ENCODE results near the gene CDK4.

The CDK4 gene

DNA sequence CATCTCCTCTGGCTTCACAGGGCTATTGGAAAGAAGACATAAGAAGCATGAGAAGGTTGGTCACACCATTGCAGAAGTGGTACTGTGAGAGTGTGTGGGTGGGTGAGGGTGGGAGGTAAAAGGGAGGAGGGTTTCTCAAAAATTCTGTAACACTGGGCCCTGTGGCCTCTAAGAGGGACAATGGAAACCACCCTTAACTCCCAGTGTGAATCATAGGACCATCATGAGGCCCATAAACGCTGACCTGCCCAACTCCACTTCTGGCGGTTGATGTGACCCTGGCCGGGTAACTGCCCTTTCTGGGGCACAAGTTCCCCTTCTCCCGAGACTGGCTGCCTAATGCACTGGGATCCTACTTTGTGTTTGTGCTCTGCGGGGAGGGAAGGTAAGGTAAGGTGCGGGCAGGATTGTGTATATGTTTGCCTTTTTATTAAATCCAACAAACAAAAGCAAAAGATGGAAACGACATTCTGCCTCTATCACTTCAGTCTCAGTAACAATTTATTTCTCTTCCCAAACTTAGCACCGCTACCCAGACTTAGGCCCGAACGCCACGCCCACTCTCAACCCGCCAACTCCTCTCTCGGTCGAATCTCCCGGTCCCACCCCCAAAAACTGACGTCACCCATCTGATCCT lies 19.2 kb upstream of the CDK4 start:
- peak; percentile 76 for DNase-seq

DNA sequence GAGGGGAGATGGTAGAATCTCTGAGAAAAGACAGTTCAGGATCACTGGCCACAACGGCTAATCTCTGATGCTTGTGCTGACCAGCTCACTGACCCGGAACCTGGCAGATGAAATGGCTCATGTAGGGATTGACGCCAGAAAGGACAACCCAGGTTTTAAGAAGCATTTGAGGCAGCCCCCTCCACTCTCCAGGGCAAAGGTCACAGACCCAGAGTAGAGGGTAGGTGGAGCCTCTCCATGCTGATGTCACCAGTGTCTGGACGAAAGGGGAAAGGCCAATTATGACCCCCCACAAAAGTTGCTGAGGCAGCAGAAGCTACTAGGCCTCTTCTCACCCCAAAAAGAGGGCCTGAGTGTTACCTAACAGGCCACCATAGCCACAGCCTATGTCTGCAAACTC lies 18.6 kb upstream of the CDK4 start:
- no peak for DNase-seq

DNA sequence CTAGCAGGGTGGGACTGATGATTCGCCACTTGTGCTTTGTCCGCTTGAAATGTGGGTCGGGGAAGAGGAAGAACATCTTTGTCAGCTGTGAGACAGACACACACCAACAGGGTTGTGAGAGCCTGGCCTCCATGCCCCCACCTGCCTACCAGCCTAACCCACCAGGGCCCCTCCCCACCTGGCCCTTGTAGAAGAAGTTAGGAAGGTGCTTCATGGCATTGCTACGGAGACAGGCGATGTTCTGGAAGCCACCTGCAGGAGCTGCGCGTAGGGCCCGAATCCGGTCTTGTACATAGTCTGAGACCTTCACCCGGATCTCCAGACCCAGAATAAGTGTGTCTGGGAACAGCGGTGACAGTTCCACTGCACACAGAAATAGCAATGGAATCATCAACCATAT lies 17.5 kb upstream of the CDK4 start:
- DNase-seq: no peak

DNA sequence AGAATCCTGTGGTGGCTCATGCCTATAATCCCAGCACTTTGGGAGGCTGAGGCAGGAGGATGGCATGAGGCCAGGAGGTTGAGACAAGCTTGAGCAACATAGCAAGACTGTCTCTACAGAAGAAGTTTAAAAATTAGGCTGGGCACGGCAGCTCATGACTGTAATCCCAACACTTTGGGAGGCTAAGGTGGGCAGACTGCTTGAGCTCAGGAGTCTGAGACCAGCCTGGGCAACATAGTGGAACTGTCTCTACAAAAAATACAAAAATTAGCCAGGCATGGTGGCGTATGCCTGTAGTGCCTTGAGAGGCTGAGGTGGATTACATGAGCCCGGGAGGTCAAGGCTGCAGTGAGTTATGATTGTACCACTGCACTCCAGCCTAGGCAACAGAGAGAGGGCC lies 15.8 kb upstream of the CDK4 start:
- DNase-seq: no peak

DNA sequence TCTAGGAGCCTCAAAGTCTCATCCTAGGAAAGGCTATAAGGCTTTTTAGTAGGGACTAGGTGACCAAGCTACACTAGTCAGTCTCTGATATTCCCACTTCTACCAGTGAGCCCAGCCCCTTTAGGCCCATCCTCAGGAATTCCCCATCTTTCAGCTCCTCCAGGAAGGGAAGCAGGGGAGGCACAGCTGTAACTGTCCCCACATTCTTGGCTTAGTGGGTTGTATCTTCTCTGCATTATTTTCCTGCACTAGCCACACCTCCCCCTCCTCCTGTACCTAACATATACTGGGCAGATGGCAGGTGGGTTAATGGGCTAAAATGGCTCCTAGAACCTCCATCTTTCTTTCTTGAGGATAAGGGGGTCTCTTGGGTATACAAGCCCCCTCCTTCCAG lies 15.2 kb upstream of the CDK4 start:
- no peak for DNase-seq

DNA sequence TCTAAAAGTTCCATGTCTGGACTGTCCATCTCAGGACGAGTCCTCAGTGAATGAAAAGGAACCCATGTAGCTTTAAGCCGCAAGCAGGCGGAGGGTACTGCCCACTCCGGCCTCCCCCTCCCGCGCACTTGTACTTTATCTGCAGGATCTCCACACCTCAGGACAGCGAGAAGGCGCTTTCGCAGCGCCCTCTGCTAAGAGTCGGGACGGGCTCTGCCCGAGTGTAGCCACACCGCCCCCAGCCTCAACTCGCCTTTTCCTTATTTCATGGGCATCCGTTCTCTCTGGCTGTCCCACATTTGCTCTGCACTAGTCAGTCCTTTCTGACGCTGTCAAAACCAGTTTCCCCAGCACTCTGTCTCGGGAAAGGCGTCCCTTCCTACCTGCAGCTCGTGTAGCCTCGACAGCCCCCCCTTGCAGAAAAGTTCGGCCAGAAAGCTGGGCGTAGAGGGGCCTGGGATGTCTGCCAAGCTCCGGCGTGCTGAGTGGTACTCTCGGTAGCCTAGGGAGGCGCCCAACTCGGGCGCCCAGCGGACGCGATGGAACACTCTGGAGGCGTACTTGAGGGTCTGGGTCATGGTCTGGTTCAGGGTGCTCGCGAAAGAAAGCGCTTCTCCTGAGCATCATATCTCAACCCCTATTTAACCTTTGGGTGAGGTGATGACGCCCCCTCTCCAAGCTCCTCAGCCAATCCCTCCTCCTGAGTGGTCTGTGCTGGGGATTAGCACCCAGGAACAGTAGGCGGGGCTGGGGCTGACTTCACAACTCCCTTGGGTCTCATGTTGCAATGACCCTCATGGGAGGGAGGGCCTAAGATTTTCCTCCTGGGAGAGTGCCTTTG lies 14.6 kb upstream of the CDK4 start, which contains the start of gene CYP27B1:
Gene CYP27B1 (minus strand): TSS at position 615 of the 841 bp plus-strand sequence. CDS start 37 bp downstream, at position 578.
- DNase-seq: no peak

DNA sequence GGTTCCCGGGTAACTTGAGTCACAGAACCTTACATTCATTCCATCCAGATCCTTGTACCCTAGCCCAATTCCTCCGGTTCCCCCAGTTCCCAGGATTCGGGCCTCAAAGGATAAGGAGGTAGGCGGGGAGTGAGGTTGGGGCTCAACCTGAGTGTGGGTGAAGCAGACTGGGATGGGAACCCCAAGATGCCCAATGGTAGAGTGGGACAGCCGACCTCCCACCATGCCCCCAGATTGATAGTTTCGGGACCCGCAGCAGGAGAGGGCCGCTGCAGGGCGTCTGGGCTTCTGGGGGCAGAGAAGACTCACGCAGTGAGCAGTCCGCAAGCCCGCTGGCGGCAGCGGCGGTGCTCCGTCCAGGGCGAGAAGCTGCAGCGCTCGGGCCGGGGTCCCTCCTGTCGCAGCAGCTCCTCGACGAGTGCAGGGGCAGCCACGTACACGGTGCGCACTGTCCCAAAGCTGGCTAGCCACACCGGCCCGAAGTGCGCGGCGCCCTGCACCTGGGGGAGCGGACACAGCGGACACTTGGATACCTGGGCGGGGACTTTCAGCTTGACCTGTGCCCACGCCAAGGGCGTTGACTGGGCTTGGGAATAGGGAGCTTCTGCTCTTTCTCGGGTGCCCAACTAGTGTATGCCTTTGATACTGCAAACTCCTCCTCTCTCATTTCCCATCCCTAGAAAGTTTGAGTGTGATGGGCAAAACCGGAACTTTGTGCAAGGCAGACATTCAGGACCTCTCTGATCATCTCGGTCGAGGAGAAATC lies 13.8 kb upstream of the CDK4 start:
- DNase-seq: no peak

DNA sequence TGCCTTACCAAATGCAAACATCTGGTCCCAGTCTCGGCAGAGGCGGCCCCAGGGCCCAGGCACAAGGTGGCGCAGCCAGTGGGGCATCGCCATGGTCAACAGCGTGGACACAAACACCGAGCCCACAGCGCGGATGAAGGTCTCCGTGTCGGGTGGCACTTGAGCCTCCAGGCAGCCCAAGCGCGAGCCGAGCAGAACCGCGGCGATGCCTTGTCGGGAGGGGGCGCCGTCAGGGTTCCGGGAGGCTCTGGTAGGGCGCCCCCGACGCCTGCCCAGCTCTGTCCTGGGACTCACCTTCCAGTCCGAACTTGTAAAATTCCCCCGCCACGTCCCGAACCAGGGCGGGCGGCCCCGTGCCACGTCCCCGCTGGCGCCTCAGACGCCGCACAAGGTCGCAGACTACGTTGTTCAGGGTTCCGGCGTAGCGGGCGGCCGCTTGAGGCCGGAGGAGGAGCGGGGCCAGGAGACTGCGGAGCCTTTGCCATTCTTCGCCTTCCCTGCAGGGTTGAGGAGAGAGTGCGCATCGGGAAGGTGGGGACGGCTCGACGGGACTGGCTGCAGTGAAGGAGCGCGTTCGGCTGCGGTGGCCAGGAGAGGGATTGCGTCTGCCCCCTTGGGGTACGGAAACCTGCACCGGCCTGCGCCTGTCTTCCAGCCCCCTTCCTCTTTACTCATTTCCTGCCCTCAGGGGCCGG lies 13.0 kb upstream of the CDK4 start:
- DNase-seq: no peak

DNA sequence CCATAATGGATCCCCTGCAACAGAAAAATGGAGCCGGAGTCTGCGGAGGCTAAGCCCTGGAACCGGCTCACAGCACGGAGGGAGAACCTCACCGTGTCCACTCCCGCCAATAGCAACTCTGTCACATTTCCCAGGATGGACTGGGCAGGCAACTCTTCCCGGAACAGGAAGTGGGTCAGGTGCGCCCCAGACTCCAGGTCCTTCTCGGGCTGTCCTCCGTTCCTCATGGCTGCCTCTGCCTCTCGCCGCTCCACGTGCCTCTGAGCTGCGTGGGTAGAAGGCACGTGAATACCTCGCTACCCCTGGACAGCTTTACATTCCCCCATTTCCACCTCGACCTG lies 12.5 kb upstream of the CDK4 start:
- DNase-seq: no peak

DNA sequence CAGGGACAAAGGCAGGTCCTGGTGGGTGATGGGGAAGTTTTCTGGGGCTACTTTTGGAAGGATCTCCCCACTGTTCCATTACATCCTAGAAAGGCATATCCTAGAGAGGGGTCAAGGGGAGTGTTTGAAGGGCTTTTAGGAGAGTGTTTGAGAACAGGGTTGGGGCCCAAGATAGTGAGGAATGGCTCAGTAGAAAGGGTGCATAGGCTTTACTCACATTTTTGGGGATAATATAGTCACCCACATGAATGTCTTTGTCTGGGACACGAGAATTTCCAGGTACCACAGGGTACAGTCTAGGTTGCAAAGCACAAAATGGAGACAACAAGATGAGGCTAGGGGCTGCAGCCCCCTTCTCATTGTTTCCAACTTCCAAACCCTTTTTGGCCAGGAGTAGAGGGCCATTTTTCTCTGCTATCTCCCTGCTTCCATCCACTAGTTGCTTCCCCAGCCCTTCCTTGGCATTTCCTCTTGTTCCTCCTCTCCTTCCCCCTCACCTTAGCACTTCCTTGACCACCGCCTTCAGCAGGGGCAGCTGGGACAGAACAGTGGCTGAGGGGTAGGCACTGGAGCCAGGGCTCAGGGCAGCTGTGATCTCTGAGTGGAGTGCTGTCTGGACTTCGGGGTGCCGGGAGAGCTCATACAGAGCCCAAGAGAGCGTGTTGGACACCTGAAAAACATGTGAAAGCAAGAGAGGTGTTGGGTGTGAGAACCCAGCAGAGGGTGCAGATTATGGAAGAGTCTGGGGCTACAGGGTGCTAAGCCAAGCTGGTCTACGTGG lies 12.0 kb upstream of the CDK4 start:
- DNase-seq: no peak

DNA sequence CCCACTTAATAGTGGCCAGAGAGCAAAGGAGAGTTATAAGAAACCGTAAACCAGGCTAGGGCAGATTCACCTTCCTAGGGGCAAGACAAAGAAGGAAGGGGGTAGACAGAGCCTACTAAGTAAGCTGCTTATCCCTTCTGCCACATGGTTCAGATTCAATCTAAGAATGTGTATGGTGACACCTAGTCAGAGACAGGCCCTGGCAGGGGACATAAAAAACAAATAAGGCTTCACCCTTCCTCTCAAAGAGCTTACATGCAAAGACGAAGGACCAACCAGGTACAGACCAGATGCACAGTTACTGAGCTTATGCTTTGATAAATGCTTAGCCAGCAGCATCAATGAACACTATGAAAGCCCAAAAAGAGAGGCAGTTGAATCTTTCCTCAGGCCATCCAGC lies 10.4 kb upstream of the CDK4 start:
- DNase-seq: no peak

DNA sequence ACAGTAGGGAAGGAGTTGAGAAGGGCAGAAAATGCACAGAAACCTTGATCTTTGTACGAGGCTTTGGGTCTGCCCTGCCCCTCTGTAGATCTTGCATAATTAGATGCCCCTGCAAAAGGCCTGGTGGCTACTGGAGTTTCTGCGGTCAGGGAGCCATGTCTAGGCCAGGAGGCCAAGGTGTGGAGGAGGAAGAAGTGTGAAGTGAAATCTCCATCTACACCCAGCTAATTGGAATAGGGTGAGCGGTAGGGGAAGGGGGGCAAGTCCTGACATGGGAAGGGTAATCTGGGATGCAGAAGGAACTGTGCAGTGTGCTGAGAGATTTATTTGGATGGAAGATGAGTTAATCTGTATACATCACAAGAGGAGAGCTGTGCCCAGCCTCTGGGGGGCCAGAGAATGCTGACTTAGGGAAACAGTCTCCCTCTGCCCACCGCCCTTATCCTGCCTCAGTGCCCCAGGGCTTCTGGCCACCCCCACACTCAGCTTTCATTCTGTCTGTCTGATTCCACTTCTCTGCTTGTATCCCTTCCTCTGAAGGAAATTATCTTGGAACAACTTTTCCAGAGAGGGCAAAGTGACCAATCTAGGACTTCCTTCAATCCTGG lies 9.4 kb upstream of the CDK4 start:
- no peak for DNase-seq

DNA sequence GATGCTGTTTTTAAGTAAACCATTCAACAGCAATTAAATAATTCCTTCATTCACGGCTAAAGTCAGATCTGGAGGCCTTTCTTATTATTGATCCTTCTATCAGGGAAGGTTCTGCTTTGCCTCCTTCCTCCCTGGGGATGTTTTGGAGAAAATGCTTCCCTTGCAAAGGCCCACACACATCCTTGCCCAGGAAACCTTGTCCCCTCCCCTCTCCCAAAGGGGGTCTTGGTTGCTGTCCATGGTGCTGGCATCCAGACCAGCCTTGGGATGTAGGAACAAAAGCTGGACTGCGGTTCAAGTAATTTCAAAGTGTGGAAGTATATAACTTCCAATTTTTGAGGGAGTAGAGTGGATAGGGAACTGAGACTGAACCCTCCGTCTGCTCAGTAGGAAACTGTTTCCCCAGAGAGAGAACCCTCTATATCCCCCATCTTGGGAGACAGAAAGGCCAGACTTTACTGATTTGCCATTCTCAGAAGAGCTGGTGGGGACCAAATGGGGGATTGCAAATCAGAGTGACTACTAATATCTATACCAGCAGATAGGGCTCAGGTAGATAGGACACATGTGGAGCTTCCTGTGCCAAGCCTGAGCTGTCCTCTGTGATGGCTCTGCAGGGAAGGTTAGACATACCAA lies 8.4 kb upstream of the CDK4 start:
- DNase-seq: no peak

DNA sequence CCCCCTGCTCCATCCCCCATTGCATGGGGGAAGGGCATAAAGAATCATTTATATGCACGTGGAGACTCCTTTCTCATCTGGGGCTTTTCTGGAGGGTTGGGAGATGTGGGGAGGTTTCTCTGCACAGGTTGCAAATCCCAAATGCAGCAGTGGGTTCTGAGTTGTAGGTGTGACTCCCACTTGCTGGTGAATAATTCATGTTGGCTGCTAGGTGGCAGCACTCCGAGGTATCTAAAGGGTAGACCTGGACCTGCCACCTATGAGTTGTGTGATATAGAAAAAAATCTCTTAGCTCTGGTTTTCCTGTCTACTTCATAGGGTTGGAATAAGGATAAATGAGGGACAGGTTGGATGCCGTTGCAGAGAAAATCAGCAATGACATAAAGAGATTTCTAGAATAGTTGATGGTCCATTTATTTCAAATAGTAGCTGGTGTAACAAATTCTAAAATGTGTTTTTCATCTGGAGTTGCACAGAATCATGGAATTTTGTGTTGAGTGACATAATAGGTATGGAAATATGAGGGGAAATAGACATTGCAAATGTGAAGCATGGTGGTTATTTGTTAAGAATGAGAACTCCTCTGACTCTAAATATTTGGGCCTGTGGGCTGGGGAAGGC lies 7.4 kb upstream of the CDK4 start:
- no peak for DNase-seq

DNA sequence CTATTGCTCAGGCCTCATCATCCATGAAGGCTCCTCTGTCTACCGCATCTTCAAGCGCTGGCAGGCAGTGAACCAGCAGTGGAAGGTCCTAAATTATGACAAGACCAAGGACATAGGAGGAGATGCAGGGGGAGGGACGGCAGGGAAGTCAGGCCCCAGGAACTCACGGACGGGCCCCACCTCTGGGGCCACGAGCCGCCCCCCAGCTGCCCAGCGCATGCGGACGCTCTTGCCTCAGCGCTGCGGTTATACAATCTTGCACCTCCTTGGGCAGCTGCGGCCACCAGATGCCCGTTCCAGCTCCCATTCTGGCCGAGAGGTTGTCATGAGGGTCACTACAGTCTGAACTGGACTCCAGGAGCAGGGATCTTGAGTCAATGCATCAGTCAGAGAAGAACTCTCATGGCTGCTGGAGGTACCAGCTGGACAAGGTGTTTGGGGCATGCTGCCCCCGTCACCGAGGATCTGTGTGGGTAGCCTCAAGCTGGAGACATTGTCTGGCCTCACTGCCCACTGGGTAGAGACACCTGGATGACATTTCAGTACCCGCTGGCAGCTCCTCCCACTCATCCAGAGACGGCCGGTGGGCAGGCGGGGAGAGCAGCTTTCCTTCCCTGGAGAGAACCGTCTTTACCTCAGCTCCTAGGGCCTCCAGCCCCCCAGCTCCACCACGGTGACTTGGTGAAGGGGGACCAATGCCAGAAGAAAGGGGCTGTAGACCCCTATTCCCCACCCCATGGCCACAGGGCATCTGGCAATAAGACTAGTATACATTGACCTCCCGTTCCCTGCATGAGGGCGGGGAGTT lies 6.6 kb upstream of the CDK4 start:
- no peak for DNase-seq

DNA sequence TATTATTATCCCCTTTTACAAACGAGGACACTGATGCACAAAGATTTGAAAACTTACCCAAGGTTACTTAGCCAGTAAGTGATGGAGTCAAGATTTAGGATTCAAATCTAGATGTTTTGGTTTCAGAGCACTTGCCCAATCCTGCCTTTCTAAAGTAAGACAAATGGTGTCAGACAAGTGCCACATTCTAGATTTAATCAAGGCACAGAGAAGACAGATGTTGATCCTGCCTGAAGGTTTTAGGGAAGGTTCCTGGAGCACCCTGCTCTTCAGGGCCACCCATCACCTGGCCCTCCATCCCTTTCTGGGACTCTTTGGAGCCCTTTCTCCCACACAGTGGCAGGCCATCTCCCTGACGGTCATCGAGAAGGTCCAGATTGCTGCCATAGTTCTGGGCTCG lies 5.7 kb upstream of the CDK4 start:
- DNase-seq: no peak

DNA sequence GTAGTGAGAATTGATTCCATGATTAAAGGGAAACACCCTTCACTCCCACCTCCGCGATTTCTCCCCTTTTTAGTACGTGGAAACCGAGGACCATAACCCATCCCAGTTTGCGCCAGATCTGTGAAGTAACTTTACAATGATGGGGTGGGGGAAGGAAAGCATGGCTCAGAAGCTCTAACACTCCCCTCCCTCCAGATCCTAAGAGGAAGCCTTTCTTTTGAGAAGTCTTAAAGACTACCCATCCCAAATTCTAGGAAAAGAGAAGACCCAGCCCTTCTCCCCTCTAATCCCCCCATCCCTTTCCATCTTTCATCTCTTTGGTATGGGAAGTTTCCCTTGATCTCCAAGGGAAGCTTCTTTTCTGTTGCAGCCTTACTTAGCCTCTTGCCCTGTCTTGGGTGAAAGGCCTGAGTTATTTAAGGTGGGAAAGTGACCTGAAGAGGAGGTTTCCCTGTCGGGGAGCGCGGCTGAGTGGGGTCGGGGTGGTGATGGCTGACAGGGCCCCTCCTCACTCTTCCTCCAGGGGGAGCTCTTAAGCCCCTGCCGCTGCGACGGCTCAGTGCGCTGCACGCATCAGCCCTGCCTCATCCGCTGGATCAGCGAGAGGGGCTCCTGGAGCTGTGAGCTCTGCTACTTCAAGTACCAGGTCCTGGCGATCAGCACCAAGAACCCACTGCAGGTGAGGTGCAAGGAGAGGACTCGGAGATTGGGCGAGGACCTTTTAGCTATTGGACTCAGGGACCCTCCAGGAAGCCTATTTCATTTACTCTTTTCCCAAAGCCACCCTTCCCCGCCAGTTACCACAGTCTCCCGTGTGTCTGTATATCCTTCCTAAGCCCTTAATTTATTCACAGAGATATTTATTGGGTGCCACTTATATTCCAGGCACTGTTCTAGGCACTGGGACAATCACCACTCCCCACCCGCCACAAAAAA lies 4.6 kb upstream of the CDK4 start:
- no peak for DNase-seq

DNA sequence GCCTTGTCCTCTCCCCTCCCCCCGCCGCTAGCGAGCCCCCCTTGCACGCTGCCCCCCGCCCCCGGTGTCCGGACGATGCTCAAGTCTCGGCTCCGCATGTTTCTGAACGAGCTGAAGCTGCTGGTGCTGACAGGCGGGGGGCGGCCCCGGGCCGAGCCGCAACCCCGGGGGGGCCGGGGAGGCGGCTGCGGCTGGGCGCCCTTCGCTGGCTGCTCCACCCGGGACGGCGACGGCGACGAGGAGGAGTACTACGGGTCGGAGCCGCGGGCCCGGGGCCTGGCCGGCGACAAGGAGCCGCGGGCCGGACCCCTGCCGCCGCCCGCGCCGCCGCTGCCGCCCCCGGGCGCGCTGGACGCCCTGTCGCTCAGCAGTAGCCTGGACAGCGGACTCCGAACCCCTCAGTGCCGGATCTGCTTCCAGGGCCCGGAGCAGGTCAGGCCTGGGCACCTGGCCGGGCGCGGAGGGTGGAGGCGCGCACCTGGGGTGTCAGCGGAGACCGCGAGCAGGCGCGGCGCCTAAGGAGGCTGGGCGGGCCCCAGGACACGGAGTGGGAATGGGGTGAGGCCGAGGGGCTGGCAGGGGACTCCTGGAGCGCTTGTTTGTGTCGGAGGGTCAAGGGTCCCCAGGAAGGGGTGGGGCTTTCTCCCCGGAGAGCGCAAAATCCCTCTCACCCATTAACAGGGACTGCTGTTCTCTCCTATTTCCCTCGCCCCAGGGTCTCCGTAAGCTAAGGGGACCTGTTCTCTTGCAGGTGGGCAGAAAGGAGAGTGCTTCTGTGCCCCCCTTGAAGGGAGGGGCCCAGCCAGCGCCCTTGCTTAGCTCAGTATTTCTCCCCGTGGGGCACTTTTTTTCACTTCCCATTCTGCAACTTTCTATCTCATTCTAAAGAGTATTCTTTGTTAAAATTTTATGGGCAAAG lies 3.6 kb upstream of the CDK4 start:
- DNase-seq: no peak

Measured in NCI-H2107 (cell line).